ENCODE data around the gene STK36.

Gene STK36, protein sequence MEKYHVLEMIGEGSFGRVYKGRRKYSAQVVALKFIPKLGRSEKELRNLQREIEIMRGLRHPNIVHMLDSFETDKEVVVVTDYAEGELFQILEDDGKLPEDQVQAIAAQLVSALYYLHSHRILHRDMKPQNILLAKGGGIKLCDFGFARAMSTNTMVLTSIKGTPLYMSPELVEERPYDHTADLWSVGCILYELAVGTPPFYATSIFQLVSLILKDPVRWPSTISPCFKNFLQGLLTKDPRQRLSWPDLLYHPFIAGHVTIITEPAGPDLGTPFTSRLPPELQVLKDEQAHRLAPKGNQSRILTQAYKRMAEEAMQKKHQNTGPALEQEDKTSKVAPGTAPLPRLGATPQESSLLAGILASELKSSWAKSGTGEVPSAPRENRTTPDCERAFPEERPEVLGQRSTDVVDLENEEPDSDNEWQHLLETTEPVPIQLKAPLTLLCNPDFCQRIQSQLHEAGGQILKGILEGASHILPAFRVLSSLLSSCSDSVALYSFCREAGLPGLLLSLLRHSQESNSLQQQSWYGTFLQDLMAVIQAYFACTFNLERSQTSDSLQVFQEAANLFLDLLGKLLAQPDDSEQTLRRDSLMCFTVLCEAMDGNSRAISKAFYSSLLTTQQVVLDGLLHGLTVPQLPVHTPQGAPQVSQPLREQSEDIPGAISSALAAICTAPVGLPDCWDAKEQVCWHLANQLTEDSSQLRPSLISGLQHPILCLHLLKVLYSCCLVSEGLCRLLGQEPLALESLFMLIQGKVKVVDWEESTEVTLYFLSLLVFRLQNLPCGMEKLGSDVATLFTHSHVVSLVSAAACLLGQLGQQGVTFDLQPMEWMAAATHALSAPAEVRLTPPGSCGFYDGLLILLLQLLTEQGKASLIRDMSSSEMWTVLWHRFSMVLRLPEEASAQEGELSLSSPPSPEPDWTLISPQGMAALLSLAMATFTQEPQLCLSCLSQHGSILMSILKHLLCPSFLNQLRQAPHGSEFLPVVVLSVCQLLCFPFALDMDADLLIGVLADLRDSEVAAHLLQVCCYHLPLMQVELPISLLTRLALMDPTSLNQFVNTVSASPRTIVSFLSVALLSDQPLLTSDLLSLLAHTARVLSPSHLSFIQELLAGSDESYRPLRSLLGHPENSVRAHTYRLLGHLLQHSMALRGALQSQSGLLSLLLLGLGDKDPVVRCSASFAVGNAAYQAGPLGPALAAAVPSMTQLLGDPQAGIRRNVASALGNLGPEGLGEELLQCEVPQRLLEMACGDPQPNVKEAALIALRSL (N-terminal part only)

DNA sequence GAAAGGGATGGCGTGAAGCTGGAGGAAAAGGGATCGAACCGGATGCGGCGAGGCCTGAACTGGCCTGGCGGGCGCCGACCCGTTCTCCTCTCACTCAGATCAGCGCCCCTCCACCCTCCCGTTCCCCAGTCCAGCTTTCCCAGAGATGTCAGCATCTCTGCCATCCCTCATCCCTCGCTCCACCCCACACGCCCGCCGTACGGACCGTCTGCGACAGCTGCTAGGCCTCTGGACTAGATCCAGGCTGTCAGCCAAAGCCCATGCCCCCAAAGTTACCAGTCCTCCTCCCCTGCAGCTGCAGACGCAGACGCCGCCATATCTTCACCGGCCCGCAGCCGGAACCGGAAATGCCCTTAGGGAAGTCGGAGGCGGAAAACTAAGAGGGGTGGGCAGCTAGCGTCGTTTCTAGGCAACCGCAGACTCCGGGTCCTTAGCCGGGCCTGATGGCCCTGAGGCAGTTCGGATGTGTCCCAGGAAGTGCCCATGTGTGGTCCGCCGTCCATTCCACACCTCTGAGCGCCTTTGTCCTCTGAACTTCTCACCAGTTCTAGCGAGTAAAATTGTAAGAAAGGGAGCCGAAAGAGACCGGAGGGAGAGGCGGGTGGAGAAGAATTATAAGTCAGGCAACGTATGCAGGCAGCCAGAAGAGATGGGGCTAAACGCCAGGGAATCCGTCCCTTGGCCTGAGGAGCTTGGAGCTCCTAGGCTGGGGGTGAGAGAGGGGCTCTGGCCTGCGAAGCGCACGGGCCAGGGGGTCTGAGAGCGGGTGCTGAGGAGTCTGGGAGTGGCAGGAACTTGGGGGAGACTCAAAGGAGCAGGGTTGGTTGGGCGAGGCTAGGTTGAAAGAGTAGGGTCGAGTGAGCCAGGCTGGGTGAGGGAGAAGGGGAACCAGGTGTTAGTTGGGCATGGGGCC, at the start of gene STK36, which contains the start of gene RNF25:
TSS of gene STK36 (plus strand) at position 433 of the 913 bp plus-strand sequence. CDS start 744 bp downstream, outside the sequence.
TSS of gene RNF25 (minus strand) at position 349 of the 913 bp plus-strand sequence. CDS start at position 317, 32 bp downstream.
- DNase-seq (ENCODE audit: insufficient read length, low spot score) (peak; percentile 86), FAIRE-seq (no peak)
- TF ChIP-seq, protein P1, sequence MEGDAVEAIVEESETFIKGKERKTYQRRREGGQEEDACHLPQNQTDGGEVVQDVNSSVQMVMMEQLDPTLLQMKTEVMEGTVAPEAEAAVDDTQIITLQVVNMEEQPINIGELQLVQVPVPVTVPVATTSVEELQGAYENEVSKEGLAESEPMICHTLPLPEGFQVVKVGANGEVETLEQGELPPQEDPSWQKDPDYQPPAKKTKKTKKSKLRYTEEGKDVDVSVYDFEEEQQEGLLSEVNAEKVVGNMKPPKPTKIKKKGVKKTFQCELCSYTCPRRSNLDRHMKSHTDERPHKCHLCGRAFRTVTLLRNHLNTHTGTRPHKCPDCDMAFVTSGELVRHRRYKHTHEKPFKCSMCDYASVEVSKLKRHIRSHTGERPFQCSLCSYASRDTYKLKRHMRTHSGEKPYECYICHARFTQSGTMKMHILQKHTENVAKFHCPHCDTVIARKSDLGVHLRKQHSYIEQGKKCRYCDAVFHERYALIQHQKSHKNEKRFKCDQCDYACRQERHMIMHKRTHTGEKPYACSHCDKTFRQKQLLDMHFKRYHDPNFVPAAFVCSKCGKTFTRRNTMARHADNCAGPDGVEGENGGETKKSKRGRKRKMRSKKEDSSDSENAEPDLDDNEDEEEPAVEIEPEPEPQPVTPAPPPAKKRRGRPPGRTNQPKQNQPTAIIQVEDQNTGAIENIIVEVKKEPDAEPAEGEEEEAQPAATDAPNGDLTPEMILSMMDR (IDR thresholded peaks at IDR 0.05; ENCODE audit: insufficient read depth, missing control alignments), result no peak

DNA sequence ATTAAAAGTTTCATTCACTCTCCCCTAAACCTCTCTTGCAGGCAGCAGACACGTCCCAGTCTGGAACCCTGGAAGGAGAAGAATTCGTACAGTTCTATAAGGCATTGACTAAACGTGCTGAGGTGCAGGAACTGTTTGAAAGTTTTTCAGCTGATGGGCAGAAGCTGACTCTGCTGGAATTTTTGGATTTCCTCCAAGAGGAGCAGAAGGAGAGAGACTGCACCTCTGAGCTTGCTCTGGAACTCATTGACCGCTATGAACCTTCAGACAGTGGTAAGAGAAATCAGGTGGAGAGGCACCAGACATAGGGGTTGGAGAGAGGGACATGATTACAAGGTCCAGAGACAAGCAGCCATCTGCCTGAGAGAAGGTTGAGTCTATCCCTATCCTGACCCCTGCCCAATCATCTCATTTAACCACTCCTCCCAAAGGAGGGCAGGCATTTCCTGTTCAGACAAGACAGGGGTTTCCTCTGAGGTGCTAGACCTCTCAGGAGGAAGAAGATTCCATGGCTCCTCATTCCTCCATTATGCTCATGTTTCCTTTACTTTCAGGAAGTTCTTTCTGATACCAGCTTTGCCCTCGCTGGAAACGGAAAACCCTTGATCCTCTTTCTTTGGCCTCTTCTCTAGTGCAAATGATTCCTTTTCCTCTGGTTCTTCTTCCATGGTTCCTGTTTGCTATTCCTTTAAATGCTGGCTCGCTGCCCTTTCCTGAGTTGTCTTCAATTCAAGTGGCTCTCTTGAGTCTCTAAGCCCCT, 49.1 kb upstream of the STK36 start:
- DNase-seq (ENCODE audit: insufficient read length, low spot score), result no peak
- FAIRE-seq, result no peak
- TF ChIP-seq, protein P1 (IDR thresholded peaks at IDR 0.05; ENCODE audit: insufficient read depth, missing control alignments), result no peak

DNA sequence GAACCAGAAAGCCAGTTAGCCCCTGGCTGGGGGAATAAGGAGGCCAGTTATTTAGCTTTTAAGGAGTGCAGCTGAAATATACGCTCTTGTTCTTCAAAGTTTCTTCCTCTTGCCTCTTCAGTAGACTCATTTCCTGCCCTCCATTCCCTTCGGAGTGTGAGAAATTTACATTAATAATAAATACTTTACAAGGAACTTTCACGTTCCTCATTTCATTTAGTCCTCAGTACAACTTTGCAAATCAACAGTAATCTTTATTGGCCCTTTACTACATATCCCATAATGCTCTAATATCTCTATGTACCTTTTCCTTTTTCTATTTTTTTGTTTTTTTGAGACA, 48.5 kb upstream of the STK36 start:
- TF ChIP-seq, protein P1 (IDR thresholded peaks at IDR 0.05; ENCODE audit: insufficient read depth, missing control alignments), result no peak
- no peak for FAIRE-seq
- no peak for DNase-seq (ENCODE audit: insufficient read length, low spot score)

DNA sequence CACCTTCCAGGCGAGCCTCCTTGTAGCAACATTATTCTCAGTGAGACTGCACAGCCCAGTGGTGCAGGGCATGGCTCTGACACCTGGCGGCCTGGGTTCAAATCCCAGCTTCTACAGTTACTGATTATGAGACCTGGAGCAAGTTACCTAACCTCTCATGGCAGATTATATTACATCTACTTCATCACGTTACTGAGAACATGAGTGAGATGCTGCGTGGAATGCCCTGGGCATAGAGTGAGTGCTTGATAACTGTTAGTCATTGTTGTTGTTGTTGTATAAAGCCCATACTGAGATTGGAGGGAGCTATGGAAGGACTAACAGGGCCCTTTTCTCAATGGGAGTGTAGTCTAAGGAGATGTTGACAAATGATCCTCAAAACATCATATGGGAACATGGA, 45.5 kb upstream of the STK36 start:
- DNase-seq (ENCODE audit: insufficient read length, low spot score), result no peak
- TF ChIP-seq, protein P1 (IDR thresholded peaks at IDR 0.05; ENCODE audit: insufficient read depth, missing control alignments), result no peak
- FAIRE-seq, result no peak

DNA sequence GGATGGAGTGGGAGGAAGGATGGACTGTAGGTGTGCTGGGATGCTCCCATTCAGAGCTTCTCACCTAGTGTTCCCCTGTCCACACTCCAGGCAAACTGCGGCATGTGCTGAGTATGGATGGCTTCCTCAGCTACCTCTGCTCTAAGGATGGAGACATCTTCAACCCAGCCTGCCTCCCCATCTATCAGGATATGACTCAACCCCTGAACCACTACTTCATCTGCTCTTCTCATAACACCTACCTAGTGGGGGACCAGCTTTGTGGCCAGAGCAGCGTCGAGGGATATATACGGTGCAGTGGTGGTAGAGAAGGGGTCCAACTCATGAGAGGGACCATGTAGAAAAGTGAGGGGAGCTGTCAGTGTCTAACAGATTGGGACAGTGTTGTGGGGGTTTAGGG, 43.9 kb upstream of the STK36 start:
- TF ChIP-seq, protein P1 (IDR thresholded peaks at IDR 0.05; ENCODE audit: insufficient read depth, missing control alignments), result no peak
- FAIRE-seq, result no peak

More for the DNA sequence above, 43.9 kb upstream of the STK36 start:
- DNase-seq (ENCODE audit: insufficient read length, low spot score), result no peak

Measured in D721Med (cell line).